ENCODE results near the gene KCNS1. TPM values are rescaled to one million over a fixed set of nuclear protein-coding genes. Genes with fewer than 3 reads are reported as not detected.

The KCNS1 gene
- total and polyA plus RNA-seq, 2 of the 8 experiments (the other 6 are each of a cell fraction or from before 2014, with no cell fraction given), result 1.4 to 1.8 TPM

DNA sequence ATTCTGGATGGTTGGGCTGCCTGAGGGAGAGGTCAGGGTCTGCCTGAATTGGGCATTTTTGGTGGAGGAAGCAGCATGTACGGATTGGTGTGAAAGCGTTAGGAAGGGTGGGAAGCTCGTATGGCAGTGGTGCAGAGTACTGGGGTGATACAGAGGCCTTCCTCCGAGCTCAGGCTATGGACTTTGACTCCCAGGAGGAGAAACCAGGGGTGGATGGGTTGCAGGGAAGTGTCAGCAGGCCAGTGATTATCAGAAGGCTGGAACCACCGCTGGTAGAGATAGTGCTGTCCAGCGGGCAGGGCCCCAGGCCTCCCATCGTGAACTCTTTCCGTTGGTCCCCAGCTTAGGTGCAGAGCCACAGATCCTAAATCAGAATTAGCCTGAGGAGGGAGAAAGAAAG lies 8.7 kb upstream of the KCNS1 start (continued):
- TF ChIP-seq, protein P1, sequence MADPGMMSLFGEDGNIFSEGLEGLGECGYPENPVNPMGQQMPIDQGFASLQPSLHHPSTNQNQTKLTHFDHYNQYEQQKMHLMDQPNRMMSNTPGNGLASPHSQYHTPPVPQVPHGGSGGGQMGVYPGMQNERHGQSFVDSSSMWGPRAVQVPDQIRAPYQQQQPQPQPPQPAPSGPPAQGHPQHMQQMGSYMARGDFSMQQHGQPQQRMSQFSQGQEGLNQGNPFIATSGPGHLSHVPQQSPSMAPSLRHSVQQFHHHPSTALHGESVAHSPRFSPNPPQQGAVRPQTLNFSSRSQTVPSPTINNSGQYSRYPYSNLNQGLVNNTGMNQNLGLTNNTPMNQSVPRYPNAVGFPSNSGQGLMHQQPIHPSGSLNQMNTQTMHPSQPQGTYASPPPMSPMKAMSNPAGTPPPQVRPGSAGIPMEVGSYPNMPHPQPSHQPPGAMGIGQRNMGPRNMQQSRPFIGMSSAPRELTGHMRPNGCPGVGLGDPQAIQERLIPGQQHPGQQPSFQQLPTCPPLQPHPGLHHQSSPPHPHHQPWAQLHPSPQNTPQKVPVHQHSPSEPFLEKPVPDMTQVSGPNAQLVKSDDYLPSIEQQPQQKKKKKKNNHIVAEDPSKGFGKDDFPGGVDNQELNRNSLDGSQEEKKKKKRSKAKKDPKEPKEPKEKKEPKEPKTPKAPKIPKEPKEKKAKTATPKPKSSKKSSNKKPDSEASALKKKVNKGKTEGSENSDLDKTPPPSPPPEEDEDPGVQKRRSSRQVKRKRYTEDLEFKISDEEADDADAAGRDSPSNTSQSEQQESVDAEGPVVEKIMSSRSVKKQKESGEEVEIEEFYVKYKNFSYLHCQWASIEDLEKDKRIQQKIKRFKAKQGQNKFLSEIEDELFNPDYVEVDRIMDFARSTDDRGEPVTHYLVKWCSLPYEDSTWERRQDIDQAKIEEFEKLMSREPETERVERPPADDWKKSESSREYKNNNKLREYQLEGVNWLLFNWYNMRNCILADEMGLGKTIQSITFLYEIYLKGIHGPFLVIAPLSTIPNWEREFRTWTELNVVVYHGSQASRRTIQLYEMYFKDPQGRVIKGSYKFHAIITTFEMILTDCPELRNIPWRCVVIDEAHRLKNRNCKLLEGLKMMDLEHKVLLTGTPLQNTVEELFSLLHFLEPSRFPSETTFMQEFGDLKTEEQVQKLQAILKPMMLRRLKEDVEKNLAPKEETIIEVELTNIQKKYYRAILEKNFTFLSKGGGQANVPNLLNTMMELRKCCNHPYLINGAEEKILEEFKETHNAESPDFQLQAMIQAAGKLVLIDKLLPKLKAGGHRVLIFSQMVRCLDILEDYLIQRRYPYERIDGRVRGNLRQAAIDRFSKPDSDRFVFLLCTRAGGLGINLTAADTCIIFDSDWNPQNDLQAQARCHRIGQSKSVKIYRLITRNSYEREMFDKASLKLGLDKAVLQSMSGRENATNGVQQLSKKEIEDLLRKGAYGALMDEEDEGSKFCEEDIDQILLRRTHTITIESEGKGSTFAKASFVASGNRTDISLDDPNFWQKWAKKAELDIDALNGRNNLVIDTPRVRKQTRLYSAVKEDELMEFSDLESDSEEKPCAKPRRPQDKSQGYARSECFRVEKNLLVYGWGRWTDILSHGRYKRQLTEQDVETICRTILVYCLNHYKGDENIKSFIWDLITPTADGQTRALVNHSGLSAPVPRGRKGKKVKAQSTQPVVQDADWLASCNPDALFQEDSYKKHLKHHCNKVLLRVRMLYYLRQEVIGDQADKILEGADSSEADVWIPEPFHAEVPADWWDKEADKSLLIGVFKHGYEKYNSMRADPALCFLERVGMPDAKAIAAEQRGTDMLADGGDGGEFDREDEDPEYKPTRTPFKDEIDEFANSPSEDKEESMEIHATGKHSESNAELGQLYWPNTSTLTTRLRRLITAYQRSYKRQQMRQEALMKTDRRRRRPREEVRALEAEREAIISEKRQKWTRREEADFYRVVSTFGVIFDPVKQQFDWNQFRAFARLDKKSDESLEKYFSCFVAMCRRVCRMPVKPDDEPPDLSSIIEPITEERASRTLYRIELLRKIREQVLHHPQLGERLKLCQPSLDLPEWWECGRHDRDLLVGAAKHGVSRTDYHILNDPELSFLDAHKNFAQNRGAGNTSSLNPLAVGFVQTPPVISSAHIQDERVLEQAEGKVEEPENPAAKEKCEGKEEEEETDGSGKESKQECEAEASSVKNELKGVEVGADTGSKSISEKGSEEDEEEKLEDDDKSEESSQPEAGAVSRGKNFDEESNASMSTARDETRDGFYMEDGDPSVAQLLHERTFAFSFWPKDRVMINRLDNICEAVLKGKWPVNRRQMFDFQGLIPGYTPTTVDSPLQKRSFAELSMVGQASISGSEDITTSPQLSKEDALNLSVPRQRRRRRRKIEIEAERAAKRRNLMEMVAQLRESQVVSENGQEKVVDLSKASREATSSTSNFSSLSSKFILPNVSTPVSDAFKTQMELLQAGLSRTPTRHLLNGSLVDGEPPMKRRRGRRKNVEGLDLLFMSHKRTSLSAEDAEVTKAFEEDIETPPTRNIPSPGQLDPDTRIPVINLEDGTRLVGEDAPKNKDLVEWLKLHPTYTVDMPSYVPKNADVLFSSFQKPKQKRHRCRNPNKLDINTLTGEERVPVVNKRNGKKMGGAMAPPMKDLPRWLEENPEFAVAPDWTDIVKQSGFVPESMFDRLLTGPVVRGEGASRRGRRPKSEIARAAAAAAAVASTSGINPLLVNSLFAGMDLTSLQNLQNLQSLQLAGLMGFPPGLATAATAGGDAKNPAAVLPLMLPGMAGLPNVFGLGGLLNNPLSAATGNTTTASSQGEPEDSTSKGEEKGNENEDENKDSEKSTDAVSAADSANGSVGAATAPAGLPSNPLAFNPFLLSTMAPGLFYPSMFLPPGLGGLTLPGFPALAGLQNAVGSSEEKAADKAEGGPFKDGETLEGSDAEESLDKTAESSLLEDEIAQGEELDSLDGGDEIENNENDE (IDR thresholded peaks at IDR 0.05; ENCODE audit: insufficient replicate concordance, low read length), result no peak
- TF ChIP-seq RAD21 (IDR thresholded peaks at IDR 0.05 in 1 of 2, conservative IDR thresholded peaks at IDR 0.05 in 1 of 2; ENCODE audit: low read depth in 2 of 2, low read length in 2 of 2) (no peak), TAF1 (IDR thresholded peaks at IDR 0.05; ENCODE audit: low read depth, low read length) (no peak), BACH1 (IDR thresholded peaks at IDR 0.05; ENCODE audit: low read length) (no peak), YY1 (IDR thresholded peaks at IDR 0.05; ENCODE audit: low read depth, low read length) (no peak), RFX5 (IDR thresholded peaks at IDR 0.05; ENCODE audit: borderline replicate concordance, low read depth, low read length) (no peak), SAP30 (IDR thresholded peaks at IDR 0.05; ENCODE audit: insufficient read depth, insufficient replicate concordance, low read length) (no peak), CHD1 (IDR thresholded peaks at IDR 0.05; ENCODE audit: low read depth, low read length) (no peak)
